Fibroblast of pulmonary artery (primary cell): ENCODE data around the gene CEP192.

Source experiments
- DNase-seq: peaks from one replicate; pipeline ENCODE4 v3.0.0-alpha.2; 2010; ENCODE audit warnings: low read depth
- H3K4me3 ChIP-seq: replicated peaks from 2 replicates; pipeline ENCODE4 v1.5.1; 2011; ENCODE audit warnings: low read depth, mild to moderate bottlenecking, control low read depth, low read length, moderate library complexity
- CTCF ChIP-seq: IDR thresholded peaks from 2 replicates; pipeline ENCODE4 v1.5.1; 2011; ENCODE audit warnings: mild to moderate bottlenecking, control low read depth, low read length, inconsistent platforms; ENCODE audit errors: missing control alignments

The CEP192 gene

GRCh38 chr18:13138420-13139139 lies 147.4 kb downstream of the CEP192 start:
- DNase-seq: no peak
- no peak for TF ChIP-seq CTCF
- H3K4me3 ChIP-seq: no peak overlapping the region

GRCh38 chr18:13139885-13140450 lies 148.8 kb downstream of the CEP192 start:
- no peak for TF ChIP-seq CTCF
- DNase-seq: no peak
- no peak overlapping the region for H3K4me3 ChIP-seq

GRCh38 chr18:13141209-13141608 lies 150.0 kb downstream of the CEP192 start:
- H3K4me3 ChIP-seq: no peak overlapping the region
- no peak for DNase-seq
- TF ChIP-seq CTCF: no peak

GRCh38 chr18:13145636-13146190 lies 154.6 kb downstream of the CEP192 start:
- DNase-seq: no peak
- no peak for TF ChIP-seq CTCF
- no peak overlapping the region for H3K4me3 ChIP-seq

GRCh38 chr18:13147130-13147529 lies 156.0 kb downstream of the CEP192 start:
- H3K4me3 ChIP-seq: no peak overlapping the region
- no peak for DNase-seq
- no peak for TF ChIP-seq CTCF

- no peak overlapping the region for H3K4me3 ChIP-seq
- no peak for TF ChIP-seq CTCF
- DNase-seq: no peak
Observed at GRCh38 chr18:13151656-13152055, 160.5 kb downstream of the CEP192 start.
